NCI-H1694 (cell line): ENCODE measurements around the gene ITGB3.
"Not testable (repeated sequence)": the region's sequence is repeated elsewhere in the genome, so short reads cannot be mapped to it uniquely, and the experiment has no call there.

Experiments used
- DNase-seq: peaks from one replicate; lab custom pipeline; 2025; lab: John Stamatoyannopoulos, UW

Gene ITGB3

DNA sequence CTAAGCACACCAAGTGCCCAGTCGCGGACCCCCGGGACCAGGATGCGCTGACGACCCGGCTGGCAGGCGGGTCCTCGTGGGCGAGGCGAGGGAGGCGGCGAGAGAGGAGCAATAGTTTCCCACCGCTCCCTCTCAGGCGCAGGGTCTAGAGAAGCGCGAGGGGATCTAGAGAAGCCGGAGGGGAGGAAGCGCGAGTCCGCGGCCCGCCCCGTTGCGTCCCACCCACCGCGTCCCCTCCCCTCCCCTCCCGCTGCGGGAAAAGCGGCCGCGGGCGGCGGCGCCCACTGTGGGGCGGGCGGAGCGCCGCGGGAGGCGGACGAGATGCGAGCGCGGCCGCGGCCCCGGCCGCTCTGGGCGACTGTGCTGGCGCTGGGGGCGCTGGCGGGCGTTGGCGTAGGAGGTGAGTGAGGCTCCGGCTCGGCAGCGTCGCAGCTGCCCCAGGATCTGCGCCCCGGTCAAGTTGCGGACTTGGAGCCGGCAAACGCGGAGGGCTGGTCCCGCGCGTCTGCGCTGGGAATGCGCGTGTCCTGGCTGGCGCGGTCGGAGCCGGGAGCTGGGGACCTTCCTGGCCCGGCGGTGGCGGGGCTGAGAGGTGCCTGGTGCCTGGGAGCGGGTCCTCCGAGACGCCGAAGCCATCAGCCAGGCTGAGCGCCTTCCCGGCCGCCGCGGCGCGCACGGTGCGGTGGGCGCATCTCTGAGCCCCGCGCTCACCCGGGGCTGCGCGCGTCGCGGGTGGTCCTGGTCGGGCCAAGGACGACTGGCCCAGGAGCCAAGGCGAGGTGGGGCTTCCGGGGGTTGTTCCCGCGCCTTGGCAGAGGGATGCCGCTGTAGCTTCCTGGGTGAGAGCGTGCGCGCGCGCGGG is at the start of gene ITGB3:
Gene ITGB3 (plus strand): TSS at position 287 of the 862 bp plus-strand sequence. CDS start 35 bp downstream, at position 322.
- DNase-seq, result peak; percentile 41

GRCh38 chr17:47203984-47204721 is 49.5 kb upstream of the ITGB3 start:
- no peak for DNase-seq

DNA sequence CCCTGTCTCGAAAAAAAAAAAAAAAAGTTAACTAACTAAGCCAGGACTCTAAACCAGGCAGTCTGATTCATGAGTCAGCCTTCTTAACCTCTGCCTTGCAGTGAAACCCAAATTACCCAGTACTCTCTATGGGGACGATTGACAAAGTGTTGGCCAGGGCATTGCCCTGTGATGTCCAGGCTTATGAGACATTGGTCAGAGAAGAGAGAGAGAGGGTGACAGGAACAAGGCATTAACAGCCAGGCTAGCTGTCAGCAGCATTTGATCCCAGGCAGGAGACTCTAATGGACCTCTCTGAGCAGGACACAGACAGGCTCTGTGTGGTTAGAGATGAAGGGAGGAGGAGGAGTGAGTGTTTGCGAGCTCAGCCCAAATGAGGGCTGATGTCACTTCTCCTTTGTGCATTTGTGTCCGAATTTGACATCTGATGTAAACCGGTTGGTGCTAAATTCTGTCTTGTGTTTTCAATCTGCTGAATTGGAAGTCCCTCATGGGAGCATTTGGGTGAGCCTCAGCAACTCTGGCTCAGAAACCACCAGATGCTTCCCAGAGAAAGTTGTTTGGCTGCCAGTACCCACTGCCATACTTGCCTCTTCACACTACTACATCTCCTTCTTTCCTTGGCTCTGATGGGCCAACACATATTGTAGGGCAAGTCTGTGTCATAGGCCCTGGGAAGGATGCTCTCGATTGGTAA is 48.8 kb upstream of the ITGB3 start:
- peak; percentile 20 for DNase-seq

- no peak for DNase-seq
These were observed 48.1 kb upstream of the ITGB3 start for GRCh38 chr17:47205419-47205963.

GRCh38 chr17:47207143-47208067 is 46.2 kb upstream of the ITGB3 start:
- no peak for DNase-seq

DNA sequence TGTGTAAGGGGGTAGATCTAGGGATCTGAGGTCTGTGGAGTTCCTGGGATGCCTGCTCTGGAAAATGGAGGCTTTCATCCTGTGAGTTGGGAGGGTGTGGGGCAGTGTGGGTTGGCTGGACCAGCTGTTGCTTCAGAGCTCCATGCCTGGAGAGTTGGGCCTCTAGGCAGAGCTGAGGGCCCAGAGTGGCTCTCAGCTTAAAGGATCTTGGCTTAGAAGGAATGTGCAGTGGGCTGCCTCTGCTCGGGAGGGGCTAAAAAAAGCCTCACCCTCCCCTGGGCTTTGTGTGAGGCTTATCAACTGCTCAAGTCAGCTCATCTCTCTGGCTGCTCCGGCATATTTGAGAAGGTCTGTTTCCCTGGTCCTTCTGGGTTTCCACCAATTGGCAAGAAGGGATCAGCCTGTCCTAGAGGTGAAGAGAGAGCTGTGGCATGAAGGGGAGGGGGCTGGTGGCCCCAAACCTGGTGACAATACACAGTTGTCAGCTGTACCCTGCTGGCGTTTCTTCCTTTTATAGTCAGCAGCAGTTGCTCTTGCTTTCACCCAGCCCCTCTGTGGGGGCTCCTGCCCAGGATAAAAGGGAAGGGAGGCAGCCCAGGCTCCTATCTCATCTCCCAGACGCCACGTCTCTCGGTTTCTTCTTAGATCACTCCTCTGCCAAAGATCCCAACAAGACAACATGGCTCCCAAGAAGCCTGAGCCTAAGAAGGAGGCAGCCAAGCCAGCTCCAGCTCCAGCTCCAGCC is 44.7 kb upstream of the ITGB3 start, which contains the start of gene MYL4:
Gene MYL4 (plus strand): TSS at position 605 of the 745 bp plus-strand sequence. CDS start 75 bp downstream, at position 680.
- no peak for DNase-seq

DNA sequence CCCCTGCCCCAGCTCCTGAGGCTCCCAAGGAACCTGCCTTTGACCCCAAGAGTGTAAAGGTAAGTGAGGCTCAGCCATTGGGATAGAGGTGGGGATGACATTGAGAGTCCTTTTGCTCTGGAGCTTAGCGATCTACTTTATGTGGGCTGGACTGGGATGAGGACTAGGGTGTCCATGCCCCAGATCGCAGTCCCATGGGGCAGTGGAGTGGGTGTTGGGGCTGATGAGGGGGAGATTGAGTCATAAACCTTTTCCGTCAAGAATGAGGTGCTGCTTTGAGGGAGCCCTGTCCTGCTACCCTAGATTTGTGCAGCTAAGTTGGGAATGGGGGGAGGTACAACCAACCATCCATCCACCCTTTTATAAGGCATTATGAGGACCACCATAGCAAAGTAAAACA is 44.1 kb upstream of the ITGB3 start:
- DNase-seq, result no peak

- no peak for DNase-seq
These were observed 43.5 kb upstream of the ITGB3 start for GRCh38 chr17:47210105-47210504.

DNA sequence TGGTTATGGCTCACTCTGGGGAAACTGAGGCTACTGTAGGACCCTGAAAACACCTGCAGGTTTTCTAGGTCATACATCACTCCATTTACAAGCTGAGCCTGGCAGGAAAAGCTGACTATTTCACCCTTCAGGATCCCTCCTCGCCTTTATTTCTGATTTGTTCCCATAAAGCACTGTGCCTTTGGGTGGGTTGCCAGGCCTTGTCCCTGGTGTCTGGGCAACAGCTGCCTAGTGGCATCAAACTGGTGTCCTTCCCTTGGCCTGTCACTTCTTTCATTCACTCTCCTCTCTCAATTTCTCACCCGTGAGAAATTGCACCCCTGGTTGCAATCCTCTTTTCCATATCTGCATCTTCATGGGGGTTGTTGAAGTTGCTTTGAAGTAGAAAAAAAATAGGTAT is 42.8 kb upstream of the ITGB3 start:
- no peak for DNase-seq

DNA sequence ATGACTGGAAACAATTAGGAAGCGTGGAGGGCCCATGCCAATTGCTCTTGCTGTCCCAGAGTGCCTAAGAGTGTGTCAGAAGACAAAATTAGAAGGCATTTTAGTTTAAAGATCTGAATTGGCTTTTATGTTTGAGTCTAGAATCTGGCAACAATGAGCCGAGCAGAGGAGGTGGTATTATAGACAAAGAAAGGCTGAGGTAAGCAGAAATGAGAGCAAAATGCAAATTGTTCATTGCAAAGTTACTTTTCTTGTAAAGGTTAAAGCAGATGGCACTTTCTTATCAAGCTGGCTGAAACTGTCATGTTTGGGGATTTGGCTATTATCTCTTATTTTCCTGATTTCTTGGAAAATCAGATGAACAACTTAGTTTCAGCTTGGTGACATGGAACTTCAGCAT is 41.2 kb upstream of the ITGB3 start:
- DNase-seq, result no peak

- no peak for DNase-seq
These were observed 40.1 kb upstream of the ITGB3 start for GRCh38 chr17:47213540-47213939.

DNA sequence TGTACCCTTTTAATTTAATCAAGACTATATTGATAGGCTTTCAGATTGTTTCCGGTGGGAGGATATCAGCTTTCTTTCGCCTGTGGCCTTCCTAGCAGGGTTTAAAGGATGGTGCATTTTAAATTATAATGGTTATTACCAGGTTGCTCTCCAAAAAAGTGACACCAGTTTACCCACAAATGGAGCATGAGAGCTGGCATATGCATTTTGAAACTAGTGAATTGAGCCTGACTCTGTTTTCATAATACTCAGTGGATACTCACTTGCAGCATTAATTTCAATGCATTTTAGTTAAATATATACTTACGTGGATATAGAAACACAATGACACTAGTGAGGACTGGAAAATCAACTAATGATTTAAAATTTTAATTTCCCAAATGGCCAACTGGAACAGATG is 38.7 kb upstream of the ITGB3 start:
- DNase-seq, result no peak

DNA sequence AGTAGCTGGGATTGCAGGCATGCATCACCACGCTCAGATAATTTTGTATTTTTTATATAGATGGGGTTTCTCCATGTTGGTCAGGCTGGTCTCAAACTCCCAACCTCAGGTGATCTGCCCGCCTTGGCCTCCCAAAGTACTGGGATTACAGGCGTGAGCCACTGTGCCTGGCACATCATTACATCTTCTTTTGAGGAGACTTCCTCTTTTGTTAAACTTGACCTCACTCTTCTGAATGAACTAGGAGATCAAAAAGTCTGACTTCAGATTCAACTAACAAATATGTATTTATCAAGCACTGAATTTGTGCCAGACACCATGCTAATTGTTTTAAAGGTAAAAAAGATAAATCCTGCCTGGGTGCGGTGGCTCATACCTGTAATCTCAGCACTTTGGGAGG is 36.8 kb upstream of the ITGB3 start:
- not testable (repeated sequence) for DNase-seq

GRCh38 chr17:47217279-47217678 is 36.3 kb upstream of the ITGB3 start:
- not testable (repeated sequence) for DNase-seq

DNA sequence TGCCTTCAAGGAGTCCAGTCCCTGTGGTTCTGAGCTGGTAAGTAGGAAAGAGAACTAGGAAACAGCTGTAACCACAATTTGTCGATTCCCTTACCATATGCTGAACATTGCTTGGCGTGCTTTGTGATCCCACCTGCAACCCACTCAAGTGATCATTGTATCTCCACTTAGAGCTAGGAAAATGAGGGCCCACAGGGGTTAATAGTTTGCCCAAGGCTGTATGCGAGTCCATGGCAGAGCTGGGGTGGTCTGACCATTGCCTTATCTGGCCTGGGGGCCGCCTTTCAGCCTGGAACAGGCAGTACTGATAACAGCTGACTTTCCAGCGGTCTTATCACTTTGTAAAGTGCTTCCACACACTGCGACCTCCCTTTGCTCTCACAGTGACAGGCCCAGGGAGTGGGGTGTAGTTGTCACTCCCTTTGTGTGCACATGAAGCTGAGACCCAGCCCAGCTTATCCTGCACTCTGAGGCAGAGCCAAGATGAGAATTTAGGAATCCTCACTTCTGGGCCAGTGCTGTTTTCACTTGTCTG is 34.7 kb upstream of the ITGB3 start:
- DNase-seq, result no peak

DNA sequence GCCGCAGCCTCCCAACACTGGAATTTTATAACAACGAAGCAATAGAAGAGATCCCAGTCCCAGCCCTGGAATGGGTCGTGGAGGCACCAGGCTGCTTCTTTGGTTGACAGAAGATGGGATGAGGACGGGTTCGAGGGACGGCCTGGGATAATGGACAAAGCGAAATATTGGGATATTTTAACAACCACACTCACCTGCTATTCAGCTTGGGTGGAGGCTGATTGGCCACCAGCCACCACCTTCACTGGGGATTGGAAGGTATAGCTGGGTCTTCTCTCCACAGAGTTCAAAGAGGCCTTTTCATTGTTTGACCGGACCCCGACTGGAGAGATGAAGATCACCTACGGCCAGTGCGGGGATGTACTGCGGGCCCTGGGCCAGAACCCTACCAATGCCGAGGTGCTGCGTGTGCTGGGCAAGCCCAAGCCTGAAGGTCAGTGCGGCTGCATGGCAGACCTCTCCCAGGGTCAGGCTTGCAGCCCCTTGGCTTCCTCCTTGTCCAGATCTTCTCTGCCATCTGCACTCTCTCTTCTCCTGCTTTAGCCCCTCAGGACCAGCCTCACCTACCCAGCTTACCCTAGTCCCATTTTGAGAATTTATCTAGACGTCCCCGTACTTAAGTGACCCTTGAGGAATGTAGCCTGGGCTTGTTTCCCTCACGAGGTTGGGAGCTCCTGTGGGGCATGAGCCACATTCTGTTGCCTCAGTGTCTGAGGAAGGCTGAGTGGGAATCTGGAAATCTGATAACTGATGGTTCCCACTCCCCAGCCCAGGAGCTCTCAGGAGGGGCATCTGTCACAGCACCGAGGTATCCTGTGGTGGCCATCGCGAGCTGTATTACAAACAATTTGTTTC is 33.8 kb upstream of the ITGB3 start:
- DNase-seq, result no peak

GRCh38 chr17:47220531-47220999 is 33.1 kb upstream of the ITGB3 start:
- no peak for DNase-seq

- DNase-seq, result no peak
These were observed 32.5 kb upstream of the ITGB3 start for GRCh38 chr17:47221154-47221553.

DNA sequence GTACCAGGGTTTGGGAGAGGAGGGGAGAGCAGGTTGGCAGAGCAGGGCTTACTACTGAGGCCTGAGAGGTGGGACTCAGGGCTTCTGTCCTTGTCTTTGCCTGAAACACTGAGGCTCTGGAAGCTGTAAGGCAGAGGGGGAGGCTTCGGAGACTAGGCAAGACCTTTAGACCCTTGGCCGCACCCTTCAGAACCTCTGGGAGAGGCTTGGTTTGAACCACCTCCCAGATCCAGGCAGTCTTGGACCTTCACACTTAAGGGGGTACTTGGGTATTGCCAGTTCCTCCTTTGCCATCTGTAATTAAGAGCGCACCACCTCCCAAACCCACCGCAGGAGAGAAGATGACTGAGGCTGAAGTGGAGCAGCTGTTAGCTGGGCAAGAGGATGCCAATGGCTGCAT is 31.6 kb upstream of the ITGB3 start:
- no peak for DNase-seq
